Islet of Langerhans (tissue), 1 donor: Measurements from ENCODE around the gene MYADM.

Source experiments
- FAIRE-seq: peaks from one replicate; lab custom pipeline; 2011; peaks lifted over from hg19 to GRCh38; lab: Jason Lieb, UNC

MYADM gene

DNA sequence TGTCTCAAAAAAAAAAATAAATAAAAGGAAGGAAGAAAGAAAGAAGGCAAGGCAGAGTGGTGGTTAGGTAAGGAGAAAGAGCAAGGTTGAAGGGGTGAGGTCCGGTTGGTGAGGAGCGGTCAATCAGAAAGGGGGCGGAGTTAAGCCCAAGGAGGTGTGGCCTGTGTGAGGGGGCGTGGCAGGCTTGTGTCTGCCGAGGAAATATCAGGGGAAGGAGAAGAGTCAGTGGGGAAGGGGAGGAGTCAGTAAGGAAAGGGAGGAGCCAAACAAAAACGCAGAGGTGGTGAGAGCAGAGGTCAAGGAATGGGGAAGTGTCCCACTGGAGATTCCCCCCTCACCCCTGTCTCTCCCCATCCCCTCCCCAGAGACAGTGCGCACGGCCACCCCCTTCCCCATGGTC lies 47.3 kb downstream of the MYADM start:
- no peak for FAIRE-seq

DNA sequence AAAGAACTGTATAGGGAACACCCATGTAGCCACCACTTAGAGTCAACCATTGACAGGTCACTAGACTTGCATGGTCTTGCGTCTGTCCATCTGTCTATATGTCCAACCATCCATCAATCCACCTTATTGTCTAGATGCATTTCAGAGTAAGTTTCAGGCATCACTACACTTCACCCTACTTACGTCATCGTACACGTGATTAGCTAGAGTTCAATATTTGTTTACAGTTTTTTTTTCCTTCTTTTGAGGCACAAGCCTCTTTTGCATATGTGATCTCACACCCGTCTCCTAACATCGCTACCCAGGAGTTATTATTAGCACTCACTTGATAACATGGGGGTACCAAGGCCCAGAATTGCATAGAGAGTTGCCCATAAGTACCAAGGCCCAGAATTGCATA lies 48.3 kb downstream of the MYADM start:
- no peak for FAIRE-seq

DNA sequence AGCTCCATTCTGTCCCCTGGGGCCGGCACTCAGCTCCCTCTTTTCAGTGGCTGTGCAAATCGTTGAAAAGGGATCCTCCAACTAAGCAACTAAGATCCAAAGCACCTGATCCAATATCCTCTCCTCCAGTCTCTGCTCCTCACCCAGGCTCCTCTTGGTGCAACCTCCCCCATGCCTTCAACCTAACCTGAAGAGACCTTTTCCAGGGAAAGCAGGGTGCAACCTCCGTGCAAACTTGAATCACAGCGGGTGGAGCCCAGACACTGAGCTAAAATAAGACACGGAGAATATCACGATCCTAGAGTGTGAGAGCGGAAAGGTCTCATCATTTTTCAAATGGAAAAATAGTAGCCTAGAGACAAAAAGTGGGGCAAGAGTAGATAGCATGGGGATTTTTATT lies 49.7 kb downstream of the MYADM start:
- no peak for FAIRE-seq
